ENCODE measurements around the gene SURF1.
A peak's percentile ranks its signal among the peaks of the same experiment; 100 is the strongest.
"Not testable (repeated sequence)": the region's sequence is repeated elsewhere in the genome, so short reads cannot be mapped to it uniquely, and the experiment has no call there.

The SURF1 gene

DNA sequence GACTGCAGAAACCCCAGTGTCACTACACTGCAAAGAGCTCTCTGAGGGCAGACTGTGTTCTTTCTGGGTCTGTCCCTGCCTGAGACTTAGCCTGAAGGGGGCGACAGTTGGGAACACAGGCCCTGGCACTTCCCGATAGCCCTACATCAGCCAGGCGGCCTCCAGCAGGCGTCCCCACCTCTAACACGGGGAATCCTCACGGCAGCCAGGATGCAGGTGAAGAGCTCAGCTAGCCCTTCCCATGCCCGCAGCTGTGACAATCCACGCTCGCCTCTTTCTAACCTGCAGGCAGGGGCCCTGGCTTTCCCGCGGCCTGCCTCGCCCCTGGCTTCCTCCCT is 14.2 kb downstream of the SURF1 start:
- Histone ChIP-seq H3K4me3 (ENCODE audit: low read length in 2 of 2) (no peak overlapping the region), H3K9me3 (ENCODE audit: control insufficient read depth in 2 of 2, low read length in 2 of 2) (no peaks in the 10 kb centered on the region), H3K36me3 (ENCODE audit: control insufficient read depth in 2 of 2, insufficient read depth in 2 of 2, low read length in 2 of 2) (peaks cover 45 to 56% of the 10 kb centered on the region in 2 donors), H3K27ac (ENCODE audit: low read length) (no peak overlapping the region), H3K4me1 (ENCODE audit: control insufficient read depth, insufficient read depth, low read length) (peaks cover 11% of the 10 kb centered on the region), H3K27me3 (ENCODE audit: control insufficient read depth in 1 of 2, insufficient read depth in 2 of 2, low read length in 2 of 2) (no peaks in the 10 kb centered on the region), H3K9ac (ENCODE audit: low read length in 2 of 2) (no peak overlapping the region)

GRCh38 chr9:133341369-133342068 is 14.8 kb downstream of the SURF1 start:
- H3K4me1 ChIP-seq (ENCODE audit: control insufficient read depth, insufficient read depth, low read length), result peaks cover 8% of the 10 kb centered on the region
- no peaks in the 10 kb centered on the region for H3K27me3 ChIP-seq (ENCODE audit: control insufficient read depth in 1 of 2, insufficient read depth in 2 of 2, low read length in 2 of 2)
- H3K27ac ChIP-seq (ENCODE audit: low read length), result no peak overlapping the region
- H3K9me3 ChIP-seq (ENCODE audit: control insufficient read depth in 2 of 2, low read length in 2 of 2), result no peaks in the 10 kb centered on the region
- H3K9ac ChIP-seq (ENCODE audit: low read length in 2 of 2), result no peak overlapping the region
- peaks cover 45 to 56% of the 10 kb centered on the region in 2 donors for H3K36me3 ChIP-seq (ENCODE audit: control insufficient read depth in 2 of 2, insufficient read depth in 2 of 2, low read length in 2 of 2)
- no peak overlapping the region for H3K4me3 ChIP-seq (ENCODE audit: low read length in 2 of 2)

GRCh38 chr9:133340916-133341315 is 15.4 kb downstream of the SURF1 start:
- peaks cover 6% of the 10 kb centered on the region for H3K4me1 ChIP-seq (ENCODE audit: control insufficient read depth, insufficient read depth, low read length)
- H3K27ac ChIP-seq (ENCODE audit: low read length), result no peak overlapping the region
- no peaks in the 10 kb centered on the region for H3K9me3 ChIP-seq (ENCODE audit: control insufficient read depth in 2 of 2, low read length in 2 of 2)
- H3K4me3 ChIP-seq (ENCODE audit: low read length in 2 of 2), result no peak overlapping the region
- H3K36me3 ChIP-seq (ENCODE audit: control insufficient read depth in 2 of 2, insufficient read depth in 2 of 2, low read length in 2 of 2), result peaks cover 45 to 55% of the 10 kb centered on the region in 2 donors
- H3K27me3 ChIP-seq (ENCODE audit: control insufficient read depth in 1 of 2, insufficient read depth in 2 of 2, low read length in 2 of 2), result no peaks in the 10 kb centered on the region
- H3K9ac ChIP-seq (ENCODE audit: low read length in 2 of 2), result no peak overlapping the region

DNA sequence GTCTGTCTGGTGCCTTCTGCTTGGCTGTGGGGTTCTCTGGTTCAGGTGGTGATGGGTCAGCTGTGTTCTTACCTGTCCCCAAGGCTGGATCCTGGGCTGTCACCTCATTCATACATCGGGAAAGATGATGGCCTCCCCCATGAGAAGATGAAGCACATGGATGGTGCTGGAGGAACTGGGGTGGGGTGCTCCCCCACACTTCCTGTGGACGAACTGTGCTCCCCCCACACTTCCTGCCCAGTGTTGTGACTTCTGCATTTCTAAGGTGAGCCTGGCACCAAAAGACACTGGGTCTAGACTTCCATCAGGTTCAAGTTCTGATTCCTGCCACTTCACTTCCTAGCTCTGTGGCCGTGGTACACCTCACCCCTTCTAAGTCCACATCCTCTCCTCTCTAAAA is 16.0 kb downstream of the SURF1 start:
- no peaks in the 10 kb centered on the region for H3K27me3 ChIP-seq (ENCODE audit: control insufficient read depth in 1 of 2, insufficient read depth in 2 of 2, low read length in 2 of 2)
- peaks cover 43 to 50% of the 10 kb centered on the region in 2 donors for H3K36me3 ChIP-seq (ENCODE audit: control insufficient read depth in 2 of 2, insufficient read depth in 2 of 2, low read length in 2 of 2)
- H3K9me3 ChIP-seq (ENCODE audit: control insufficient read depth in 2 of 2, low read length in 2 of 2), result no peaks in the 10 kb centered on the region
- H3K4me1 ChIP-seq (ENCODE audit: control insufficient read depth, insufficient read depth, low read length), result peaks cover 11% of the 10 kb centered on the region
- no peak overlapping the region for H3K27ac ChIP-seq (ENCODE audit: low read length)
- H3K9ac ChIP-seq (ENCODE audit: low read length in 2 of 2), result no peak overlapping the region
- H3K4me3 ChIP-seq (ENCODE audit: low read length in 2 of 2), result no peak overlapping the region

DNA sequence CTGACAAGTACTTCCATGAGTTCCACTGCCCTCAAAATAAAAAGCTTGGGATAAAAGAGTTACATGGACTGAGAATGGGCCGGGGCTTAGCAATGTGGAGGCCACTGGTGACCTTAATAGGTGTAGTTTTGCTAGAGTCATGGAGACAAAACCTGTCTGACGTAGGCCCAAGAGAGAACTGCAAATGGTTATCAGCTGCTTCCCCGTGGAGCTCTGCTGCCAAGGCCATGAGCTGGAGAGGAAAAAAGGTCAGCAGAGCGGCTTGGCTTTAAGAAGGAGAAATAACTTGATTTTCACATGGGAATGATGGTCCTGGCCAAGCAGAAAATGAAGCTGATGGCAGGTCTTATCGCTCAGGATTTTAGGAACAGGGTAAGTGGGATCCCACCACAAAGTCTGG is 16.6 kb downstream of the SURF1 start:
- Histone ChIP-seq H3K4me3 (ENCODE audit: low read length in 2 of 2) (no peak overlapping the region), H3K27me3 (ENCODE audit: control insufficient read depth in 1 of 2, insufficient read depth in 2 of 2, low read length in 2 of 2) (no peaks in the 10 kb centered on the region), H3K36me3 (ENCODE audit: control insufficient read depth in 2 of 2, insufficient read depth in 2 of 2, low read length in 2 of 2) (peaks cover 38 to 45% of the 10 kb centered on the region in 2 donors), H3K9me3 (ENCODE audit: control insufficient read depth in 2 of 2, low read length in 2 of 2) (no peaks in the 10 kb centered on the region), H3K9ac (ENCODE audit: low read length in 2 of 2) (no peak overlapping the region), H3K27ac (ENCODE audit: low read length) (peak overlapping the region; percentile 18), H3K4me1 (ENCODE audit: control insufficient read depth, insufficient read depth, low read length) (peaks cover 16% of the 10 kb centered on the region)

- H3K9ac ChIP-seq (ENCODE audit: low read length in 2 of 2), result peak within 1 kb of the TSS; percentile 69 to 83
- H3K27ac ChIP-seq (ENCODE audit: low read length), result peak within 1 kb of the TSS; percentile 55
- H3K36me3 ChIP-seq (ENCODE audit: control insufficient read depth in 2 of 2, insufficient read depth in 2 of 2, low read length in 2 of 2), result peaks cover 39 to 49% of the 10 kb centered on the region in 2 donors
- no peaks in the 10 kb centered on the region for H3K9me3 ChIP-seq (ENCODE audit: control insufficient read depth in 2 of 2, low read length in 2 of 2)
- peak within 1 kb of the TSS; percentile 93 for H3K4me3 ChIP-seq (ENCODE audit: low read length in 2 of 2)
- H3K27me3 ChIP-seq (ENCODE audit: control insufficient read depth in 1 of 2, insufficient read depth in 2 of 2, low read length in 2 of 2), result no peaks in the 10 kb centered on the region
- H3K4me1 ChIP-seq (ENCODE audit: control insufficient read depth, insufficient read depth, low read length), result peaks cover 23% of the 10 kb centered on the region
These were observed 20.1 kb downstream of the SURF1 start, which contains the start of gene SURF6 for GRCh38 chr9:133335924-133336811. Gene SURF6, minus strand, starts transcription at chr9:133336188. Its CDS starts 56 bp downstream, at chr9:133336132.

DNA sequence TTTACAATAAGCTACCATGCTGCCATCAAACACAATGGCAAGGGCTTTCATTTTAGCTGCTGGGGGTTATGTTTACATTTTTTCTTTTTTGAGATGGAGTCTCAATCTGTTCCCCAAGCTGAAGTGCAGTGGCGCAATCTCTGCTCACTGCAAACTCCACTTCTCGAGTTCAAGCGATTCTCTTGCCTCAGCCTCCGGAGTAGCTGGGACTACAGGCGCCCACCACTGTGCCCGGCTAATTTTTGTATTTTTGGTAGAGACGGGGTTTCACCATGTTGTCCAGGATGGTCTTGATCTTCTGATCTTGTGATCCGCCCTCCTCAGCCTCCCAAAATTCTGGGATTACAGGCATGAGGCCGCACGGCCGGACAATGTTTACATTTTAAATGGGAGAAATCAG is 21.4 kb downstream of the SURF1 start:
- Histone ChIP-seq H3K9ac (ENCODE audit: low read length in 2 of 2) (peak overlapping the region in 1 of 2 donors; percentile 83), H3K36me3 (ENCODE audit: control insufficient read depth in 2 of 2, insufficient read depth in 2 of 2, low read length in 2 of 2) (peaks cover 35 to 42% of the 10 kb centered on the region in 2 donors), H3K4me3 (ENCODE audit: low read length in 2 of 2) (peak overlapping the region; percentile 93), H3K4me1 (ENCODE audit: control insufficient read depth, insufficient read depth, low read length) (peaks cover 23% of the 10 kb centered on the region)
- not testable (repeated sequence) for H3K9me3 ChIP-seq (ENCODE audit: control insufficient read depth in 2 of 2, low read length in 2 of 2); H3K27me3 ChIP-seq (ENCODE audit: control insufficient read depth in 1 of 2, insufficient read depth in 2 of 2, low read length in 2 of 2); H3K27ac ChIP-seq (ENCODE audit: low read length)

- no peaks in the 10 kb centered on the region for H3K27me3 ChIP-seq (ENCODE audit: control insufficient read depth in 1 of 2, insufficient read depth in 2 of 2, low read length in 2 of 2)
- H3K4me1 ChIP-seq (ENCODE audit: control insufficient read depth, insufficient read depth, low read length), result peaks cover 23% of the 10 kb centered on the region
- peaks cover 35 to 39% of the 10 kb centered on the region in 2 donors for H3K36me3 ChIP-seq (ENCODE audit: control insufficient read depth in 2 of 2, insufficient read depth in 2 of 2, low read length in 2 of 2)
- no peak overlapping the region for H3K9ac ChIP-seq (ENCODE audit: low read length in 2 of 2)
- peak overlapping the region in 1 of 2 donors; percentile 93 for H3K4me3 ChIP-seq (ENCODE audit: low read length in 2 of 2)
- no peaks in the 10 kb centered on the region for H3K9me3 ChIP-seq (ENCODE audit: control insufficient read depth in 2 of 2, low read length in 2 of 2)
- H3K27ac ChIP-seq (ENCODE audit: low read length), result no peak overlapping the region
These were observed 22.1 kb downstream of the SURF1 start for GRCh38 chr9:133334161-133334560.

- no peaks in the 10 kb centered on the region for H3K9me3 ChIP-seq (ENCODE audit: control insufficient read depth in 2 of 2, low read length in 2 of 2)
- peaks cover 33 to 35% of the 10 kb centered on the region in 2 donors for H3K36me3 ChIP-seq (ENCODE audit: control insufficient read depth in 2 of 2, insufficient read depth in 2 of 2, low read length in 2 of 2)
- H3K4me1 ChIP-seq (ENCODE audit: control insufficient read depth, insufficient read depth, low read length), result peaks cover 23% of the 10 kb centered on the region
- no peak overlapping the region for H3K4me3 ChIP-seq (ENCODE audit: low read length in 2 of 2)
- H3K27ac ChIP-seq (ENCODE audit: low read length), result no peak overlapping the region
- H3K27me3 ChIP-seq (ENCODE audit: control insufficient read depth in 1 of 2, insufficient read depth in 2 of 2, low read length in 2 of 2), result no peaks in the 10 kb centered on the region
- H3K9ac ChIP-seq (ENCODE audit: low read length in 2 of 2), result no peak overlapping the region
These were observed 22.7 kb downstream of the SURF1 start for GRCh38 chr9:133333566-133333965.

GRCh38 chr9:133333011-133333410 is 23.3 kb downstream of the SURF1 start:
- no peak overlapping the region for H3K9ac ChIP-seq (ENCODE audit: low read length in 2 of 2)
- no peaks in the 10 kb centered on the region for H3K9me3 ChIP-seq (ENCODE audit: control insufficient read depth in 2 of 2, low read length in 2 of 2)
- peaks cover 23% of the 10 kb centered on the region for H3K4me1 ChIP-seq (ENCODE audit: control insufficient read depth, insufficient read depth, low read length)
- no peaks in the 10 kb centered on the region for H3K27me3 ChIP-seq (ENCODE audit: control insufficient read depth in 1 of 2, insufficient read depth in 2 of 2, low read length in 2 of 2)
- peaks cover 33 to 35% of the 10 kb centered on the region in 2 donors for H3K36me3 ChIP-seq (ENCODE audit: control insufficient read depth in 2 of 2, insufficient read depth in 2 of 2, low read length in 2 of 2)
- no peak overlapping the region for H3K27ac ChIP-seq (ENCODE audit: low read length)
- H3K4me3 ChIP-seq (ENCODE audit: low read length in 2 of 2), result no peak overlapping the region

DNA sequence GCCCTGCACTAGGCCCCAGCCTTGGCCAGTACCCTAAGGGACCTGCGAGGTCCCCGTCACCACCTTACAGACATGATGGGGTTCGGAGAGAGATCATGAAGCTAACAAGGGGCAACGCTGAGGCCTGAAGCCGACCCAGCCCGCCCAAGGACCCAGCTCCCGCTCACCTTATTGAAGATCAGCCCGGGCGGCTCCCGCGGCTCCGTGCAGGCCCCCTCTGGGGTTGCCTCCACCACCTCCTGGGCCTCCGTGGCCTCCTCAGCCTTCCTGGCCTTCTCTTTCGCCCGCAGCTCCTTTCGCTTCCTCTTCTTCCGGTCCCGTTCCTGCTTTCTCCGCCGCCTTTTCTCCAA is 23.9 kb downstream of the SURF1 start:
- H3K4me3 ChIP-seq (ENCODE audit: low read length in 2 of 2), result no peak overlapping the region
- no peak overlapping the region for H3K9ac ChIP-seq (ENCODE audit: low read length in 2 of 2)
- H3K9me3 ChIP-seq (ENCODE audit: control insufficient read depth in 2 of 2, low read length in 2 of 2), result no peaks in the 10 kb centered on the region
- H3K27me3 ChIP-seq (ENCODE audit: control insufficient read depth in 1 of 2, insufficient read depth in 2 of 2, low read length in 2 of 2), result no peaks in the 10 kb centered on the region
- peaks cover 23% of the 10 kb centered on the region for H3K4me1 ChIP-seq (ENCODE audit: control insufficient read depth, insufficient read depth, low read length)
- H3K27ac ChIP-seq (ENCODE audit: low read length), result no peak overlapping the region
- H3K36me3 ChIP-seq (ENCODE audit: control insufficient read depth in 2 of 2, insufficient read depth in 2 of 2, low read length in 2 of 2), result peaks cover 33 to 35% of the 10 kb centered on the region in 2 donors

All from stomach smooth muscle (tissue), 2 donors.